GM18873 (cell line): Measurements from ENCODE around the gene CA11.

Source experiments
- ATAC-seq: cut with Tn5 transposase; IDR thresholded peaks from one replicate; pipeline ENCODE4 v1.9.1; 2021; ENCODE audit warnings: mild to moderate bottlenecking, moderate library complexity, moderate number of reproducible peaks; ENCODE audit not compliant: unreplicated experiment, low FRiP score

Gene CA11

GRCh38 chr19:48595833-48596232 lies 50.2 kb downstream of the CA11 start:
- no peak for ATAC-seq

GRCh38 chr19:48595171-48595570 lies 50.8 kb downstream of the CA11 start:
- ATAC-seq = no peak

DNA sequence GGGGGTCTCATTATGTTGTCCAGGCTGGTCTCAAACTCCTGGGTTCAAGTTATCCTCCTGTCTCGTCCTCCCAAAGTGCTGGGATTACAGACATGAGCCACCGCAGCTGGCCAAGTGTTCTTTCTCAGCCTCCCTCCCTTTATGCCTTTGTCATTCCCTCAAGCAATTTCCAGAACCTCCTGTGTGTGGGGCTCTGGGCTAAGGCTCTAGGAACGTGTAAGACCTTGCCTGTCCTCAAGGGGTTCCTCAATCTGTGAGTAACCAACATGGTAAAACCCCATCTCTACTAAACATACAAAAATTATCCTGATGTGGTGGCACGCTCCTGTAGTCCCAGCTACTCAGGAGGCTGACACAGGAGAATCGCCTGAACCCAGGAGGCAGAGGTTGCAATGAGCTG lies 55.0 kb downstream of the CA11 start:
- no peak for ATAC-seq

DNA sequence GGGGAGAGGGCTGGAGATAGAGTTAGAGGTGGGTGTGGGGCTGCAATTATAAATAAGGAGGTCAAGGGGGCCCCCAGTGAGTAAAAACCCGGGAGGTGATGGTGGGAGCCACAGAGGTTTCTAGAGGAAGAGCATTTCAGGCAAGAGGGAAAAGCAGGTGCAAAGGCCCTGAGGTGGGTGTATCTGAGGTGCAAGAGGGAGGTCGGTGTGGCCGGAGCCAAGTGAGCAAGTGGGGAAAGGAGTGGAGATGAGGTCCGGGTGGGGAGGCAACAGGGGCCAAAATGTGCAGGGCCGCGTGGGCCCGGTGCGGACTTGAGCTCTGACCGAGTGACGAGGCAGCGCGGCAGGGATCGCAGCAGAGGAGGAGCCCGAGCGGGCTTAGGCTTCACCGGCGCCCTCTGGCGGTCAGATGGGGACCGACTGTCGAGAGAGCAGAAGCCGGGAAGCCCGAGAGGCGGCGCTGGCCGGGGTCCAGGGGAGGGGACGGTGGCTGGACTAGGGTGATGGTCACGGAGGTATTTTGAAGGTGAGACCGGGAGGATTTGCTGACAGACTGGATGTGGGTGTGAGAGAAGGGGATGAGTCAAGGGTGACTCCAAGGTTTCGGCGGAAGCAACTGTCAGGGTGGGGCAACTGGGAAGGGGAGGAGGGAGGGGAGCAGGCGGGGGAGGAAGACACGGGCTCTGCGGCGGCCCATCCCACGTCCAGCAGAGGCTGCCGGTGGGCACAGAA lies 57.2 kb downstream of the CA11 start:
- no peak for ATAC-seq
